ENCODE results near the gene YPEL1. TPM values are rescaled to one million over a fixed set of nuclear protein-coding genes. Genes with fewer than 3 reads are reported as not detected.
A peak's percentile ranks its signal among the peaks of the same experiment; 100 is the strongest.

YPEL1 gene
- total and polyA plus RNA-seq, 10 of the 15 experiments (the other 5 are each of a cell fraction or from before 2014, with no cell fraction given), result 0.13 to 5.0 (median 1.6) TPM

GRCh38 chr22:21652010-21652546 is 83.5 kb downstream of the YPEL1 start (continued):
- TF ChIP-seq ZZZ3 (IDR thresholded peaks at IDR 0.05; ENCODE audit: control insufficient read depth, insufficient read length, low read depth) (no peak), NR2F1 (conservative IDR thresholded peaks at IDR 0.05) (0 out of 2 replicates have a peak, but pooled peaks have one; percentile 28), FOS (IDR thresholded peaks at IDR 0.05; ENCODE audit: borderline replicate concordance, extremely low read depth, insufficient read length) (peak; percentile 38), NRF1 (conservative IDR thresholded peaks at IDR 0.05; ENCODE audit: low read depth, low read length) (no peak), CREM (IDR thresholded peaks at IDR 0.05; ENCODE audit: low read depth) (0 out of 2 replicates have a peak, but pooled peaks have one; percentile 6), HCFC1 (IDR thresholded peaks at IDR 0.05; ENCODE audit: low read length) (no peak), NFYB (IDR thresholded peaks at IDR 0.05; ENCODE audit: insufficient read depth, low read depth, low read length) (peak; percentile 98), POLR2AphosphoS5 (IDR thresholded peaks at IDR 0.05; ENCODE audit: low read length) (peak; percentile 61; the same call in 1 of the 2 replicates), SMAD5 (IDR thresholded peaks at IDR 0.05; ENCODE audit: low read depth) (no peak), IKZF2 (IDR thresholded peaks at IDR 0.05) (no peak), ZSCAN29 (IDR thresholded peaks at IDR 0.05) (no peak), ZNF687 (IDR thresholded peaks at IDR 0.05) (0 out of 2 replicates have a peak, but pooled peaks have one; percentile 34), TAF1 (IDR thresholded peaks at IDR 0.05; ENCODE audit: borderline replicate concordance, low read depth, low read length) (peak; percentile 66; the same call in 1 of the 2 replicates), ETV6 (conservative IDR thresholded peaks at IDR 0.05 in 1 of 2, IDR thresholded peaks at IDR 0.05 in 1 of 2; ENCODE audit: borderline replicate concordance in 1 of 2, low read depth in 1 of 2) (no peak), MYC (IDR thresholded peaks at IDR 0.05; ENCODE audit: insufficient read depth, insufficient read length, insufficient replicate concordance, low read length, severe bottlenecking) (peak; percentile 78), IKZF1 (conservative IDR thresholded peaks at IDR 0.05) (peak; percentile 47), CHD2 (IDR thresholded peaks at IDR 0.05; ENCODE audit: borderline replicate concordance, low read depth, low read length) (peak; percentile 47; the same call in 1 of the 2 replicates), NR2C1 (IDR thresholded peaks at IDR 0.05) (no peak), POLR2A (IDR thresholded peaks at IDR 0.05; ENCODE audit: low read depth, low read length) (peak; percentile 95), E2F4 (IDR thresholded peaks at IDR 0.05; ENCODE audit: low read depth, low read length) (peak; percentile 82), BACH1 (IDR thresholded peaks at IDR 0.05; ENCODE audit: borderline replicate concordance) (peak; percentile 28; the same call in 1 of the 2 replicates), TCF3 (IDR thresholded peaks at IDR 0.05; ENCODE audit: borderline replicate concordance, insufficient read depth, low read depth, low read length) (0 out of 2 replicates have a peak, but pooled peaks have one; percentile 7)

All from GM12878 (cell line).